CD4-positive, alpha-beta T cell treated with Interferon alpha-2 for 1 hour (primary cell): ENCODE measurements around the gene SGMS1.
"Not testable (repeated sequence)": the region's sequence is repeated elsewhere in the genome, so short reads cannot be mapped to it uniquely, and the experiment has no call there.

ENCODE experiments used
- DNase-seq, 2 donors: peaks; one replicate each; pipeline ENCODE4 v3.0.0-alpha.2; 2020 to 2022

SGMS1 gene

DNA sequence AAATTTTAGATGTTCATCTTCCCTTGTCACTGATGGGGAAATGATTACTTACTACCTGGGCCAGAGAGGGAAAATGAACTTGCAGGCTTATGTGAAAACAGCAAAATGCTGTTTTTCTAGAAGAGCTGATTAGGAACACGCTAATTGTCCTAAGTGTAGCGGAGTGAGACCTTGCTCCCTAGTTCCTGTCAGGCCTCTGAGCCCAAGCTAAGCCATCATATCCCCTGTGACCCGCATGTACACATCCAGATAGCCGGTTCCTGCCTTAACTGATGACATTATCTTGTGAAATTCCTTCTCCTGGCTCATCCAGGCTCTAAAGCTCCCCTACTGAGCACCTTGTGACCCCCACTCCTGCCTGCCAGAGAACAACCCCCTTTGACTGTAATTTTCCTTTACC lies 120.6 kb downstream of the SGMS1 start:
- not testable (repeated sequence) for DNase-seq

DNA sequence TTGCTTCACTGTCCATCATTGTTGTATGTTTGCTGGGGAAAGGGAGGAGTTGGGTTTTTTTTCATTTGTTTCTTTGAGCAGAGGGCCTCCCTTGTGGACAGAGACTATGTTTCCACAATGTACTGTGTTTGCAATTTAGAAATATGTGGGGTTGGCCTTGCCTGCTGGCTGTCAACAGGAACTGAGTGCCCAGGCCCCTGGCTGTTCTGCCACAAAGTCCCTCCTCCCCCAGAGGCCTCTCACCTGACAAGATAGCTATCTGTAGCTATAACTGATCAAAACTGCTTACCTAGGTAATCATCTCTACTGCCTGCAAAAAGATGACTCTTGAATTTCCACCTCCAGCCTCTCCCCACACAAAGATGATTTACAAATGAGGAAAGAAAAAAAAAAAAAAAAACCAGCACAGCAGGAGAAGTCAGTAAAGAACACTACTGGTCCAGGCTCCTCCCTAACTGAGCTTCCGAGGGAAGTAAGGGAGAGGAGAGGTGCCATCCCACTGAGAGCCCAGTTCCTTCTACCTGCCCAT lies 121.8 kb downstream of the SGMS1 start:
- peak in 1 of 2 donors; percentile 21 for DNase-seq

DNA sequence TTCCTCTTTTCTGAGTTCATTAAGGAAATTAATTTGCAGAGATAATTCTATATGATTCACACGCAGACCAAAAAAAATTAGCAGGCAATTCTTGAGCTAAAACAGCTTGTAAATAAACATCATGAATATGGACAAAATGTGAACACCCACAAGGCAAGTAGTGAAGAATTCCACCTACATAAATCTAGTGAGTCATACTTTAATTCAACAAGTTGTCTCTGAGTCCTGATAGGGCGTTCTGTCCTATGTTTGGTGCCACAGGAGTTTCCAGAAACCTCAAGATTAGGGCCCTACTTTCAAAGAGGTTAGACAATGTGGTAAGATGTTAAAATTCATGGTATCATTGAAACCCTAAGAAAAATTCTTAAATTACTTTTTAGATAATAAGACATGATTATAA lies 122.3 kb downstream of the SGMS1 start:
- no peak for DNase-seq

DNA sequence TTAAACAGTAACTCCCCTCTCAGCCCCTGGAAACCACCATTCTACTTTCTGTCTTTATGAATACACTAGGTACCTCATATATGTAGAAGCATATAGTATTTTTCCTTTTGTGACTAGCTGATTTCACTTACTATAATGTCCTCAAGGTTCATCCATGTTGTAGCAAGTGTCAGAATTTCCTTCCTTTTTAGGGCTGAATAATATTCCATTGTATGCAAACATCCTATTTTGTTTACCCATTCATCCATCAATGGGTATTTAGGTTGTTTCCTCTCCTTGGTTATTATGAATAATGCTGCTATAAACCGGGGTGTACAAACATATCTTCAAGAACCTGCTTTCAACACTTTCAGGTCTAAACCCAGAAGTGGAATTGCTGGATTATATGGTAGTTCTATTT lies 125.3 kb downstream of the SGMS1 start:
- DNase-seq = no peak

DNA sequence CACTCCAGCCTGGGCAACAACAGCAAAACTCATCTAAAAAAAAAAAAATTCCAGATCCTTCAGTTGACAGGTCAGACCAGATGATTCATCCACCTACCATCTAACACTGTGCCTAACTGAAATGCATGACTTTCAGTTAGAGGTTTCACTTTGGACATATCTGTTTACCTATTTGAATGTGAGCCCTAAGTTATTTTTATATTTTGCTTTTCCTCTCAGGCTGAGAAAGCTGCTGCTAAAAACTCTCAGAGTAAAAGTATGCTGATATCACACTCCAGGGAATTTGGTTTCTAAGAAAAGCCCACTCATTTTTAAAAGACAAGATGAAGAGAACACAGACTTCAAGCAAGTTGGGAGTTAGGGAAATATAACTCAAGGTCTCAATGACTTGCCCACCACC lies 126.0 kb downstream of the SGMS1 start:
- no peak for DNase-seq

DNA sequence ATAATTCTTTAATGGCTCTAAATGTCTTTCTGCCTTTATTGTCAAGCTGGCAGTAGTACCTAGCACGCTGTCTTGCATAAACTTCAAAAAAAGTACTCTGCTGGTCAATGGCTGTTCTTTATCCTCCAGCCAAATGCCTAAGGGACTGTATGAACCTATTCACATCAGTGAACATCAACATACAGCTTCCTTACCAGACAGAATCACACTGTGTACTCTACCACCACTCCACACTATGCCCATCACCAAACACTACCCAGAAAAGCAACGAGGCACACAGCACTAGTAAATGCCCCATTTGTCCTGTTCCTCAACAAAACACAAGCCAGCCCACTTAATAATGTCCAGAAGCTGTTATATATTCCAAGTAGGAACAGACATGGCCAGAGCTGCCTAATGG lies 127.5 kb downstream of the SGMS1 start:
- DNase-seq = no peak

DNA sequence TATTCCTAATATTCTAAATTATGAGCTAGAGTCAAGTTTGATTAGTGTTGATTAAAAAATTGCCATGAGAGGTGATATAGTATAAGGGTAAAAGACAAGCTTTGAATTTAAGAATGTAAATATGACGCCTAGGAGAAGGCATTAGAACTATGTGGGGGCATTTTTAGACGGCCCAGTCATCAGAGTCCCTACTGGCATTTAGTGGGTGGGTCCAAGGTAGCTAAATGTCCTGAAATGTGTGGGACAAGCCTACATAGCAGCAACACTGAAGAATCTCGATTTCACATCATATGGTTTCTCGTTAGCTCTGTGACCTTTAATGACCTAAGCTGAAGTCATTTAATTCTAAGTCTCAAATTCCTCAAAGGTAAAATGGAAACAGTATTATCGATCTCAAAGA lies 133.5 kb downstream of the SGMS1 start:
- DNase-seq = no peak

DNA sequence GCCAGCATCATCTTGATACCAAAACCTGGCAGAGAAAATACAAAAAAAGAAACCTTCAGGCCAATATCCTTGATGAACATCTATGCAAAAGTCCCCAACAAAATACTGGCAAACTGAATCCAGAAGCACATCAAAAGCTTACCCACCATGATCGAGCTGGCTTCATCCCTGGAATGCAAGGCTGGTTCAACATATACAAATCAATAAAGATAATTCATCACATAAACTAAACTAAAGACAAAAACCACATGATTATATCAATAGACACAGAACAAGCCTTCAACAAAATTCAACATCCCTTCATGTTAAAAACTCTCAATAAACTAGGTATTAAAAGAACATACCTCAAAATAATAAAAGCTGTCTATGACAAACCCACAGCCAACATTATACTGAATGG lies 139.2 kb downstream of the SGMS1 start:
- DNase-seq = not testable (repeated sequence)

DNA sequence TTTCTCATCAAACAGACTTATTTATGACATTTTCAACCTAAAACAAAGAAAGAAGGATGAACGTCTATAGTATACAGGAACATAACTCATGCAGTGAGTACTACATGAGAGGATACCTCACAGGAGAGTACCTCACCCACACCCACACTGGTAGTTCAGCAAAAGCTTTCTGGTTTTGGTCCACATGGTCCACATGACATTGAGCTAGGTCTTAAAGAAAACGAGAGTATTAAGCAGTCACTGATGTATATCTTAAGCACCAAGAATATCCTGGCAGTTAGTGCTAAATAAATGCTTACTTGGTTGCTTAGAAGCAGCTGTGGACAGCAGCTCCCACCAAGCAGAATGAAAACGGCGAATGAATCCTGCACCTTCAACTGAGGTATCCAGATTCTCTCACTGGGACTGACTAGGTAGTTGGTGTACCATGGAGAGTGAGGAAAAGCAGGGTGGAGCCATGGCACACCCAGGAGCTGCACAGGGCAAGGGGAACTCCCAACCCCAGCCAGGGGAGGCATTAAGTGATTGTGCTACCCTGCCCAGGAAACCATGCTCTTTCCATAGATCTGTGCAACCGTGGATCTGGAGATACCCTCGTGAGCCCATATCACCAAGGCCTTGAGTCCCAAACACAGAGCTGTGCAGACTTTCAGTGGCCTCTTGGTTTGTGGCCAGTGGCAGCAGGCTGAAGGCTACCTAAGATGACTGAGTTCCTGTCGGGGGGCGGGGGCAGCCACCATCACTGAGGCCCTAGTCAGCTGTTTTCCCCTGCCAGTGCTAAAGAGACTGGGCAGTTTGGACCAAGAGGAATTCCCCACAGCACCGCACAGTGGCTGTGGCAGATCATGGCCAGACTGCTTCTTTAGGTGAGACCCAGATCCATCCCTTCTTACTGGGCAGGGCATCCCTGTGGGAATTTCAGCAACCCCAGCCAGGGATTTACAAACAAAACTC lies 143.4 kb downstream of the SGMS1 start:
- no peak for DNase-seq

DNA sequence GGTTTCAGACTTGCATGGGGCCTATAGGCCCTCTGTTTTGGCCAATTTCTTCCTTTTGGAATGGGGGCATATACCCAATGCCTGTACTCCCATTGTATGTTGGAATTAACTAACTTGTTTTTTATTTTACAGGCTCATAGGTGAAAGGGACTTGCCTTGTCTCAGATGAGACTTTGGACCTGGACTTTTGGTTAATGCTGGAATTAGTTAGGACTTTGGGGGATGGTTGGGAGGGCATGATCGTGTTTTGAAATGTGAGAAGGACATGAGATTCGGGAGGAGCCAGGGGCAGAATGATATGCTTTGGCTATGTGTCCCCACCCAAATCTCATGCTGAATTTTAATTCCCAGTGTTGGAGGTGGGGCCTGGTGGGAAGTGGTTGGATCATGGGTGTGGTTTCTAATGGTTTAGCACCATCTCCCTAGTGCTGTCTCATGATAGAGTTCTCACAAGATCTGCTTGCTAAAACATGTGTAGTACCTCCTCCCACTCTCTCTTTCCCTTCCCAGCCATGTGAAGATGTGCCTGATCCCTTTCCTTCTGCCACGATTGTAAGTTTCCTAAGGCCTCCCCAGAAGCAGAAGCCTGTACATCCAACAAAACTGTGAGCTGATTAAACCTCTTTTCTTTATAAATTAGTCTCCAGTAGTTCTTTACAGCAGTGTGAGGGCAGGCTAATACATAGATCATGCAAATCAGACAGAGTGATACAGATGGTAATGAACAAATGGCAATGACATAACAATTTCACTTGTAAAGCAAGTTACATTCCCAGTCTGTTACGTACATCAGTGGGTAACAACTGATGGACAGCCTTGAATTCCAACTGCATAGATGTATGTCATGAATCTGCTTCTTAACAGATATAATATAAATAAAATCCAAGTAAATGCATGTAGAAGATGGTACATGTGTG lies 146.2 kb downstream of the SGMS1 start:
- no peak for DNase-seq

DNA sequence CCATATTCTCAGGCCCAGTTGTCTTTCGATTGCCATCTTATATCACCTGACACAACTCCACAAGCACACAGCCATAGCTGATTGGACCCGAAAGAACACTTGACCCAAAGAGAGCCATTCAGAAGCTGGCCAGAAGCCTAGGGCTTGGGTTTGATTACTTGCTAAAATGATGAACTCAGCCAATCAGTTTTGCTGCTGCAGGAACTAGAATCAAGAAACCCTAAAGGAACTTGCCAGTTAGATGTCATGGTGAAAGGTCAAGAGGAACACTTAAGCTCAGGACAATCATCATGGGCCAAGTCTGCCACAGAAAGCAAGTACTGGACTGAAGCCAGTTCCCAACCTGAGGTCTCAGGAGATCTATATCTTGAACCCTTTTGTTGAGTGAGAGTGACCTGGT lies 150.0 kb downstream of the SGMS1 start:
- DNase-seq = no peak

DNA sequence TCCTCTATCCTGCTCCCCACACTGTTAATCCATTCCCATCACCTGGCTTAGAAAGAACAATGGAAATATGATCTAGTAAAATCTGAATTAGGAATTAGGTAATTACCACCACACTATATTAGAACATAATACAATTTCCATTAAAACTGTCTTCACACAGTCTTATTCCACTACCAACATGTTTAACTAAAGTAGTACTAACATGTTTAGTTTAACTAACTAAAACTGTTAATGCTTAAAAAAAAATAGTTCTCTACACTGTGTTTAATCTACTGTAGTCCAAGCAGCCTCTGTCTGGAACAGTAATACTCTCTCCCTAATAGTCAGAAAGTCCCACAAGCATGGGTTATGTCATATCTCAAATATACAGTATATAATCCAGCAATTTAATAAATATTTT lies 150.8 kb downstream of the SGMS1 start:
- no peak for DNase-seq

DNA sequence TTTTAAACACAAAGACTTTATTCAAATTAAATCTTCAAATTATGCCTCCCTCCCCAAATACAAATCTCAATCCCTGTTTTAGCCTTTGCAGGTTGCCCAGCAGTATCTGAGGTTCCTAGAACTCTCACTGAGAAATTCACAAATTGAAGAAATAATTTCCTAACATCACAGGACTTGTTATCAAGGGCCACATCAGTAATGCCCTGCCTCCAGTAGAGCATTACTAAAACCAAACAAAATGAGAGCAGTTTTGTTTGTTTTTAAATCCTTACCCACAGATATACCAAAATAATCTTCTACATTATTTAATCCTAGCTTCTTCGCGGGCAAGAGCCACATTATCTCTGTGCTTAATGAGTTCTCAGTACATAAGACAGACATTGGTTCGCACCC lies 152.2 kb downstream of the SGMS1 start:
- DNase-seq = no peak

DNA sequence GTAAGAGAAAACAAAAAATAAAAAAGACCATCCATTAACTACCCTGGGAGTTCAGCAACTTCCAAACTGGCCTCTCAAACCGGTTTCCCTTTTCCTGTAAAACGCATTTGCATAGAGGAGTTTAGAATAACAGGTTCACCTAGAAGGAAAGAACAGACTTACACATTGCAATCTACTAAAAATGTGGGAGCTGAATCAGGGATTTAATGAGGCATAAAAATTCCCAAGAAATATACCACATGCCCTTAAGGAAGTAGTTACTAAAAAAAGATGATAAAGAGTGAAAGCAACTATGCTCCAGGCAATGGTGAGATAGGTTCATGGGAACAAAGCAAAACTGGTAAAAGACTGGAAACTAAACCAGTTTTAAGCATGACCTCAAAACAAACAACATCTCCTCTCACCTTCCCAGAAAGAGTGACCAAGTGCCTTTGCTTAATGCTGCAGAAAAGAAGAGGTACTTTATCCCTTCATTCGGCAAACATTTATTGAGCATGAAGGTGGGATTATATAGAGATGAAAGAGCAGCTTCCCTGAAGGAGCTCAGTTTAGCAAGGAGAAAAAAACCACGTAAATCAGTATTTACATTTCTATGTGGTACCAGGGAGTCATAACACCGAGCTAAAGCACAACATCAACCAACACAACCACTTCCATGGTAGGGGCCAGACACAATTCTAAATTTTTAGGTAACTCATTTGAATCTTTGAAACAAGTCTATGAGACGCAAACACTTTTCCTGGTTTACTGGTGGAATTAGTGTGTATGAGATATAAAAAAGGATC lies 152.8 kb downstream of the SGMS1 start:
- no peak for DNase-seq

DNA sequence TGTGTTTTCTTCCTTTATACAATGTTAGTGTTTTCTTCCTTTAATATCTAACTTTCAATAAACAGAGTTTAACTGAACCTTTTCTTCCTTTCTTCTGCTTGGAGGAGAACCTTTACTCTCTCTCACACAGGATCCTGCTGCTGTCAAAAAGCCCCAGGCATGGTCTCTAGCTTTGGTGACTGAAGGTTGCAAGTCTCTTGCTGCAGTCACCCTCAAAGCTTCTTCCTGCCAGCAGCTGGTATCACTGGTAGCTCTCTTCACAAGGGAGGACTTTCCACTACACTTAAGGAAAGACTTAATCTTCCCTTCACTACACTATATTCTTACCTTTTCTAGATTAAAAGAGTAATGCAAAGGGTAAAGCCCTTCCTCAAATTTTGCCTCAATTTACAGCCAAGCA lies 153.4 kb downstream of the SGMS1 start:
- DNase-seq = no peak

DNA sequence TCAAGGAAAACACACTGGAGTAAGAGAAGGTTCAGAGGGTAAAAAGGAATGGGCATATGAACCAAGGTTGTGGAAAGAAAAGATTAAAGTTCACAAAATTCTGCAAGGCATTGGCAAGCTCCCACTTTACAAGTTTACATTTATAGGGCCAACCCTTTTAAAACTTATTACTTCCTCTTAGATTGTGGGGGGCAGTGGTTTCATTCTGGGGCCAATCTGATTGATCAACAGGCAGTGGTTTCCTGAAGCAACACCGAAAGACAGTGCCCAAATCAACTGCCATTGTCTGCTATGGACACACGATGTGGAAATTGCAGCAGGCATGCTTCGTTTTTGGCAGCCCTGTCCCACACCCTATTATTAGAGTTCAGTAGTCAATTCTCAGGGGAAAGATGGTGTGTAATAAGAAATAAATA lies 154.0 kb downstream of the SGMS1 start:
- no peak for DNase-seq

DNA sequence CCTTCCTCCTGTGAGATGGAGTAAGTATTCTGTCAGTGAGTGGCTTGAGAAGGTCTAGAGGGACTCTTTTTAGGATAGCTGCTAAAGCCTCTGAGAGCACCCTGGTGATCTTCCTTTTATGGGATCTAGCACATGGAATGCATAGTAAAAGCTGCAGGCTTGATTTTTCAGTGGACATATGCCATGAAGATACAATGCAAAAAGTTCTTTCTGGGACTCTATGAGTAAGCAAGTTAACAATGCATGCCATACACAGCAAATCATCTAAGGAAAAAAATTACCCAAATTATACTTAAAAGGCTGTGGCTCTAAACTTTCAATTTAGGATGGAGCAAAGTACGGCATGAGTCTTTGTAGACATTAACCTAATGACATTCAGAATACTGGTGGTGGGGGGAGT lies 154.5 kb downstream of the SGMS1 start:
- DNase-seq = no peak

DNA sequence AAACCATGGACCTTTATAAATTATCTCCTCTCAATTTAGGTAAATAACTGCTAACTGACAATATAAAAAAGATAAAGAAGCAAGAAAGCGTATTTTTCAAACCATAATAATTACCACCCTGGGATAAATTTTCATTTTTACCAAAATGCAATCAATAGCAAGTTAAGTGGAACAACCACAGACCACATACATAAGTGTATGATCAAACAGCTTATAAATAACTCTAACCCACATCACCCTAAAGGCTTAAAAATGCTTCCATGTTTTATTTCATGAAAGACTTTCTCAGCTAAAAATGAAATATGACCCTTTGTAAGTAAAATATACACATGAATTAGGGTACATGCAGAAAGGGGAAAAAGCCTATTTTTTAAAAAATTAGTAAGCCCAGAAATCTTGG lies 156.5 kb downstream of the SGMS1 start:
- no peak for DNase-seq

DNA sequence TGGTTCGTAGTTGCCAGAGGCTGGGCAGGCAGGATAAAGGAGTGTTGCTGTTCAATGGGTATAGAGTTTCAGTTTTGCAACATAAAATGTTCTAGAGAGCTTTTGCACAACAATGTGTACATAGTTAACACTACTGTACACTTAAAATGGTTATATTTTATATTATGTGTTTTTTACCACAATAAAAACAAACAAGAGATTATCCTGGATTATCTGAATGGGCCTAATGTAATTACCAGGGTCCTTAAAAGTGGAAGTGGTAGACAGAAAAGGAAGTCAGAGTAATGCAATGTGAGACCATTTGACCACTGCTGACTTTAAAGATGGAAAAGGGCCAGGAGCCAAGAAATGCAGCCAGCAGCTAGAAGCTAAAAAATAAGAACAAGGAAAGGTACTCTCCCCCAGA lies 159.7 kb downstream of the SGMS1 start:
- no peak for DNase-seq

DNA sequence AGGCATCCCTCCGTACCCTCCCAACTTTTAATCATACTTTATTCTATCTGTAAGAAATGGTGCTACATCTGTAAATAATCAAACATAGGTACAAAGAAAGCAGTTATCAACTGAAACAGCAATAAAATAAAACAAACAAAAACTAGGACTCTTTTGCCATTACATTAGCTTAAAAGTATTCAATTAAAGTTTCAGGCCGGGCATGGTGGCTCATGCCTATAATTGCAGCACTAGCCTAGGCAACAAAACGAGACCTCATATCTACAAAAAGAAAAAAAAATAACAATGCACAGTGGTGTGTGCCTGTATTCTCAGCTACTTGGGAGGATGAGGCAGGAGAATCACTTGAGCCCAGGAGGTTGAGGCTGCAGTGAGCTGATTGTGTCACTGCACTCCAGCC lies 161.9 kb downstream of the SGMS1 start:
- no peak for DNase-seq

DNA sequence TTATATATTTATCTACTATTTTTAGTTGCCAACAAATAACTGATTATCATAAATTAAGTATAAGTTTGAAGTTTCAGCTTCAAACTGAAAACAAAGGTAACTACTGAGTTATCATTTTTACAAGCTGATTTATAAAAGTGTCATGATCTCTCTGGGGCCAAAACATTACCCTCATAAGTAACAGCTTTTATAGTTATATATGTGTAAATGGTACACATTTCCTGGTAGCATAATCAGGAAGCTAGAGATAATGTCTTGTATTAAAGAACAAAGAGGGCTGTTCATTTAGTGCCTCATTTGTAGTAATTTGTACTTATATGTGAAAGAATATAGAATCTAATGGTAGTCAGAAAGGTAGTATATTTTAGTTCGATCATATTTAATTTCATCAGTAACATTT lies 162.6 kb downstream of the SGMS1 start:
- no peak for DNase-seq

DNA sequence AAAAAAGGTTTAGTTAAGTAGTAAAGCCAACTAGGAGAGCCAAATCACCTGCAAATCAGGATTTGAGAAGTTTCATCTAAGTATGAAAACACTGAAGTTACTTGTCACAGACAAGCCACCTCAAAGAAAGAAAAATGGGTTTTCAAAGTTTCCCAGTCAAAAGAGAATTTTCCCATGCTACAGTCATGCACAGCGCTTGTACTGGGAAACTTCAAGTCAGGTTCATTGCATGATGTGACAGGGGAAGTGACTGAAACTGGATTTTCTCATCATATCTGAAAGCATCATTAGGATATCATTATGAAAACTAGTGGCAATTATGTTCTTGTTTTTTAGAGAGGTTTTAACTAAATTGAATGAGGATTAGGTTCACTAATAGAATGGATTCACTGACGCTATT lies 167.0 kb downstream of the SGMS1 start:
- DNase-seq = no peak

DNA sequence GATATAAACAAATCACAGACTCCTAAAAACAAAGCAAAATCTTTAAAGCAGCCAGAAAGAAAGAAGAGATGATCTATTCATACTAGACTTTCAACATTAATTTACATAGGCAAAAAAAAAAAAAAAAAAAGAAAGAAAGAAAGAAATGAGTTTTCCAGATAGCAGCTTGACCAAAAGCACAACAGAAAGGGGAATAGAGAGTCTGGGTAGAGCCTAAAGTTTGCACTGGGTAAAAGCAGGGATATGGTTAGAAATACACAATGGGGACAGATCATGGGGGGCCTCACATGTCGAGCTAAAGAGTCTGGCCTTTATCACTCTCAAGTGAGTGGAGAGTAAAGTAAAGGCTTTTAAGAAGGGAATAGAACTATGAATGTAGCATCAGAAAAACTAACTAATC lies 169.8 kb downstream of the SGMS1 start:
- DNase-seq = no peak
